K562 (cell line): ENCODE measurements around the gene GPR180. TPM values are rescaled to one million over a fixed set of nuclear protein-coding genes. Genes with fewer than 3 reads are reported as not detected.

Experiments used
- ATAC-seq: fragments of 200-7000 bp; cut with Tn5 transposase; 3 replicates; pipeline ENCODE4 v1.9.1; 2020; ENCODE audit warnings: moderate library complexity
- BruUV-seq: library from RNA; stranded (reverse); fragments of 400-500 nt; replicated peaks from 2 replicates; lab custom pipeline; 2021; lab: Mats Ljungman, UMichigan
- CTCF ChIA-PET: fragments of 300-600 bp; formaldehyde crosslinking; extraction: SDS; loops from one replicate; lab custom pipeline; 2021; ENCODE audit warnings: low intra/inter-chr PET ratio; lab: Yijun Ruan, JAX
- POLR2A ChIA-PET: fragments of 300-600, 350-650 bp; sonication (Branson Sonifier 250); formaldehyde crosslinking; extraction: SDS; loops from one replicate; lab custom pipeline; 2021; ENCODE audit warnings: antibody characterized with exemption, inconsistent platforms; lab: Yijun Ruan, JAX
- DNase-seq, 4 experiments: peaks; one replicate each; pipeline versions ENCODE4 v3.0.0 to v3.0.0-alpha.2; 2011 to 2018; ENCODE audit warnings: low spot score in 3 of 4, mixed read lengths in 3 of 4; ENCODE audit errors: extremely low read depth in 1 of 4
- FAIRE-seq: peaks from 2 replicates; lab custom pipeline; 2011; peaks lifted over from hg19 to GRCh38; lab: Jason Lieb, UNC
- H2AFZ ChIP-seq: 2 replicates; pipeline ENCODE4 v1.6.0; 2011; ENCODE audit warnings: low read depth, low read length, control low read depth, inconsistent platforms
- H3K27ac ChIP-seq: fragments of 200-600 bp; 3 replicates; pipeline ENCODE4 v1.8.0; 2011; ENCODE audit warnings: low read depth, mild to moderate bottlenecking, control low read depth, inconsistent platforms, low read length, moderate library complexity, mixed read lengths; ENCODE audit errors: extremely low read depth
- H3K27me3 ChIP-seq, 2 experiments: fragments of 300-600 bp in 1 of 2; 2 replicates in 1 of 2; 3 replicates in 1 of 2; pipeline versions ENCODE4 v1.6.0 to v1.8.0; 2011; ENCODE audit warnings: inconsistent platforms in 2 of 2, low read length in 2 of 2, mild to moderate bottlenecking in 1 of 2, mixed read lengths in 1 of 2, moderate library complexity in 1 of 2; ENCODE audit not compliant: control insufficient read depth in 2 of 2, insufficient read depth in 2 of 2
- H3K36me3 ChIP-seq: fragments of 300-600 bp; 3 replicates; pipeline ENCODE4 v1.8.0; 2011; ENCODE audit warnings: mild to moderate bottlenecking, low read length, inconsistent platforms; ENCODE audit not compliant: control insufficient read depth, insufficient read depth
- H3K4me1 ChIP-seq, 2 experiments: fragments of 200-600 bp in 1 of 2; replicated peaks in 1 of 2; 2 replicates in 1 of 2; 3 replicates in 1 of 2; pipeline versions ENCODE4 v1.5.1 to v1.8.0; 2011; ENCODE audit warnings: inconsistent platforms in 2 of 2, low read length in 2 of 2, mild to moderate bottlenecking in 1 of 2, mixed read lengths in 1 of 2, moderate library complexity in 1 of 2; ENCODE audit not compliant: control insufficient read depth in 2 of 2, insufficient read depth in 2 of 2
- H3K4me2 ChIP-seq: 2 replicates; pipeline ENCODE4 v1.6.1; 2011; ENCODE audit warnings: low read length, control low read depth, inconsistent platforms, mixed read lengths; ENCODE audit not compliant: insufficient read depth
- H3K4me3 ChIP-seq: fragments of 200-600 bp; sonication (generic), shearing (Covaris generic); 2 replicates; pipeline ENCODE4 v1.5.1; 2016; ENCODE audit warnings: control low read depth, inconsistent platforms
- H3K79me2 ChIP-seq: fragments of 200-600 bp; 3 replicates; pipeline ENCODE4 v1.8.0; 2011; ENCODE audit warnings: low read length, inconsistent platforms; ENCODE audit not compliant: control insufficient read depth, insufficient read depth
- H3K9ac ChIP-seq, 2 experiments: 2 replicates each; pipeline versions ENCODE4 v1.6.0 to v1.6.1; 2011; ENCODE audit warnings: low read depth in 2 of 2, low read length in 2 of 2, control low read depth in 1 of 2, inconsistent platforms in 1 of 2, mild to moderate bottlenecking in 1 of 2, mixed read lengths in 1 of 2; ENCODE audit not compliant: insufficient read depth in 1 of 2
- H3K9me1 ChIP-seq: one replicate; pipeline ENCODE4 v1.6.0; 2011; ENCODE audit warnings: inconsistent platforms, mild to moderate bottlenecking, low read length, moderate library complexity; ENCODE audit not compliant: control insufficient read depth, insufficient read depth
- H3K9me3 ChIP-seq: replicated peaks from 2 replicates; pipeline ENCODE4 v1.5.1; 2011; ENCODE audit warnings: low read depth, low read length, inconsistent platforms; ENCODE audit not compliant: control insufficient read depth, insufficient read depth
- H4K20me1 ChIP-seq: replicated peaks from 2 replicates; pipeline ENCODE4 v1.6.1; 2011; ENCODE audit warnings: low read length, inconsistent platforms, mixed read lengths; ENCODE audit not compliant: control insufficient read depth, insufficient read depth
- ATF7 ChIP-seq: fragments of 450-650 bp; IDR thresholded peaks from 2 replicates; pipeline ENCODE4 v1.7.1; 2014; ENCODE audit warnings: mild to moderate bottlenecking, moderate library complexity
- CBX5 ChIP-seq: IDR thresholded peaks from 2 replicates; pipeline ENCODE4 v1.6.1; 2014; ENCODE audit warnings: low read depth, borderline replicate concordance
- CCNT2 ChIP-seq: IDR thresholded peaks from 2 replicates; pipeline ENCODE4 v1.6.1; 2011; ENCODE audit warnings: borderline replicate concordance, low read depth, mild to moderate bottlenecking, moderate library complexity, mixed read lengths, low read length; ENCODE audit not compliant: insufficient read length; ENCODE audit errors: extremely low read depth
- CTBP1 ChIP-seq: fragments of 450-650 bp; IDR thresholded peaks from 2 replicates; pipeline ENCODE4 v1.6.1; 2016; ENCODE audit warnings: borderline replicate concordance
- JUNB ChIP-seq: fragments of 450-650 bp; formaldehyde crosslinking; conservative IDR thresholded peaks from 2 replicates; pipeline ENCODE4 v1.4.0; 2020; ENCODE audit warnings: mild to moderate bottlenecking
- LEF1 ChIP-seq: fragments of 450-650 bp; IDR thresholded peaks from 2 replicates; pipeline ENCODE4 v1.6.1; 2016; ENCODE audit warnings: mild to moderate bottlenecking
- MAFG ChIP-seq: fragments of 450-650 bp; conservative IDR thresholded peaks from 2 replicates; pipeline ENCODE4 v1.6.1; 2016; ENCODE audit warnings: missing genetic modification characterization, missing compliant biosample characterization
- MIER1 ChIP-seq: fragments of 450-650 bp; IDR thresholded peaks from 2 replicates; pipeline ENCODE4 v1.6.1; 2016; ENCODE audit warnings: antibody characterized with exemption, mild to moderate bottlenecking, low read depth
- MTA1 ChIP-seq: fragments of 450-650 bp; IDR thresholded peaks from 2 replicates; pipeline ENCODE4 v1.6.1; 2017; ENCODE audit warnings: borderline replicate concordance
- MYC ChIP-seq, 2 experiments: fragments of 250-450 bp in 1 of 2; sonication (Bioruptor Pico) in 1 of 2; IDR thresholded peaks; 2 replicates each; pipeline versions ENCODE4 v1.5.1 to v1.6.1; 2012 to 2021; ENCODE audit warnings: low read depth in 2 of 2, borderline replicate concordance in 1 of 2, improper control_type of control experiment in 1 of 2, low read length in 1 of 2, mild to moderate bottlenecking in 1 of 2, moderate library complexity in 1 of 2
- NEUROD1 ChIP-seq: fragments of 150-350 bp; IDR thresholded peaks from 2 replicates; pipeline ENCODE4 v1.6.1; 2014; ENCODE audit warnings: borderline replicate concordance, low read length, low read depth; ENCODE audit not compliant: partially characterized antibody
- NONO ChIP-seq, 2 experiments: fragments of 200-400 bp in 1 of 2; fragments of 450-650 bp in 1 of 2; formaldehyde crosslinking in 1 of 2; IDR thresholded peaks; 2 replicates each; pipeline ENCODE4 v1.6.1; 2017; ENCODE audit warnings: low read depth in 2 of 2, mild to moderate bottlenecking in 2 of 2, moderate library complexity in 2 of 2, low read length in 1 of 2
- PRDM10 ChIP-seq: fragments of 450-650 bp; IDR thresholded peaks from 2 replicates; pipeline ENCODE4 v1.6.1; 2018; ENCODE audit not compliant: partially characterized antibody
- ZNF316 ChIP-seq: fragments of 450-650 bp; IDR thresholded peaks from 2 replicates; pipeline ENCODE4 v1.6.1; 2016
- WGBS: fragments of 100-300 bp; shearing (Covaris generic); methylation state at CpG from one replicate; pipeline ENCODE4 v1.1.6; 2016; ENCODE audit warnings: low coverage, mixed read lengths; ENCODE audit not compliant: insufficient coverage; ENCODE audit errors: missing lambda C conversion rate; 5-methylcytosine and 5-hydroxymethylcytosine counted together
- in situ Hi-C: fragments of 300-500 bp; cut with MboI; formaldehyde crosslinking; loops from 4 replicates; pipeline ENCODE4 v1.15.0; 2018; ENCODE audit warnings: inconsistent platforms, mixed read lengths
- intact Hi-C: fragments of 100-400 bp; cut with micrococcal nuclease; formaldehyde crosslinking; loops from 2 replicates; pipeline ENCODE4 v1.14.2; 2022
- polyA plus RNA-seq, 8 experiments: library from polyadenylated mRNA; depleted of rRNA in 4 of 8; stranded (reverse) in 5 of 8; unstranded in 3 of 8; fragments of >200 nt; fragmentation: Nextera tagmentation in 2 of 8; fragmentation: Illumina TruSeq in 1 of 8; extraction: Ambion mirVana in 2 of 8; extraction: Trizol in 1 of 8; gene quantifications; 2 replicates each; pipeline versions ENCODE4 v1.2.1 to v1.2.3, GENCODE V29; 2011 to 2014; ENCODE audit warnings: inconsistent platforms in 1 of 8, missing spikeins in 1 of 8
- total RNA-seq, 7 experiments: library from RNA; depleted of rRNA in 6 of 7; stranded (reverse); fragments of >200 nt in 6 of 7; fragmentation: Illumina TruSeq in 2 of 7; extraction: Trizol in 2 of 7; gene quantifications; 2 replicates each; pipeline versions ENCODE4 v1.2.1 to v1.2.3, GENCODE V29; 2011 to 2021; ENCODE audit warnings: low replicate concordance in 1 of 7
- TF ChIP-seq, protein P1 (sequence below), 2 experiments: IDR thresholded peaks; 2 replicates each; pipeline ENCODE4 v1.6.1; 2011; ENCODE audit warnings: borderline replicate concordance in 1 of 2, control low read depth in 1 of 2, low read depth in 1 of 2, low read length in 1 of 2, mild to moderate bottlenecking in 1 of 2, mixed read lengths in 1 of 2, moderate library complexity in 1 of 2; ENCODE audit not compliant: insufficient read depth in 1 of 2, insufficient read length in 1 of 2, poor library complexity in 1 of 2, severe bottlenecking in 1 of 2; ENCODE audit errors: extremely low read depth in 1 of 2

The GPR180 gene
- total and polyA plus RNA-seq, 9 of the 15 experiments (the other 6 are each of a cell fraction or from before 2014, with no cell fraction given), result 0.77 to 4.1 (median 1.8) TPM

- no TSS peak for BruUV-seq
- CTCF ChIA-PET, result no interaction called here
- Histone ChIP-seq H2AFZ (no peak overlapping the region), H3K27me3 (no peaks in the 10 kb centered on the region), H3K4me1 (no peaks in the 10 kb centered on the region), H3K79me2 (no peaks in the 10 kb centered on the region), H3K4me3 (no peak overlapping the region), H3K36me3 (peaks cover 8% of the 10 kb centered on the region; the same call in 1 of the 3 replicates), H3K9me1 (no peaks in the 10 kb centered on the region), H3K27ac (no peak overlapping the region), H3K4me2 (no peak overlapping the region), H3K9me3 (no peaks in the 10 kb centered on the region), H3K9ac (no peak overlapping the region), H4K20me1 (no peaks in the 10 kb centered on the region)
- FAIRE-seq (no peak), DNase-seq (no peak), ATAC-seq (no peak)
- 61% methylated on average over 3 of the region's 3 CpGs for WGBS
- in situ Hi-C loops, result no loop called here
- intact Hi-C loops, result no loop called here
- POLR2A ChIA-PET, result no interaction called here
- TF ChIP-seq MYC (IDR thresholded peaks at IDR 0.05; ENCODE audit: low read depth, low read length) (no peak), MYC (CRISPR knock-in tag; IDR thresholded peaks at IDR 0.05; ENCODE audit: borderline replicate concordance, low read depth) (no peak), NEUROD1 (no peak), CCNT2 (no peak), CTBP1 (no peak), MAFG (tag) (0 out of 2 replicates have a peak, but pooled peaks have one; percentile 27), NONO (IDR thresholded peaks at IDR 0.05; ENCODE audit: low read depth in 2 of 2, low read length in 1 of 2) (no peak), MTA1 (no peak), MIER1 (no peak), LEF1 (no peak), JUNB (CRISPR knock-in tag) (no peak), PRDM10 (no peak), ATF7 (no peak), CBX5 (no peak), ZNF316 (peak; percentile 72)
- TF ChIP-seq, protein P1, sequence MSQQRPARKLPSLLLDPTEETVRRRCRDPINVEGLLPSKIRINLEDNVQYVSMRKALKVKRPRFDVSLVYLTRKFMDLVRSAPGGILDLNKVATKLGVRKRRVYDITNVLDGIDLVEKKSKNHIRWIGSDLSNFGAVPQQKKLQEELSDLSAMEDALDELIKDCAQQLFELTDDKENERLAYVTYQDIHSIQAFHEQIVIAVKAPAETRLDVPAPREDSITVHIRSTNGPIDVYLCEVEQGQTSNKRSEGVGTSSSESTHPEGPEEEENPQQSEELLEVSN (IDR thresholded peaks at IDR 0.05; ENCODE audit: borderline replicate concordance in 1 of 2, extremely low read depth in 1 of 2, insufficient read depth in 1 of 2, insufficient read length in 1 of 2, low read depth in 1 of 2, low read length in 1 of 2, poor library complexity in 1 of 2, severe bottlenecking in 1 of 2), result no peak
Measured at GRCh38 chr13:94632226-94632980, 30.7 kb downstream of the GPR180 start.
